ENCODE measurements around the gene FGD4. TPM values are rescaled to one million over a fixed set of nuclear protein-coding genes. Genes with fewer than 3 reads are reported as not detected.

Gene FGD4
- under 1 TPM; 0.17 to 0.22 TPM for total RNA-seq

GRCh38 chr12:32399370-32400113 lies at the start of gene FGD4:
Gene FGD4, plus strand, starts transcription at chr12:32399558.
- H3K27me3 Mint-ChIP-seq: peaks cover 52% of the 10 kb centered on the region
- peaks cover 12% of the 10 kb centered on the region for H3K4me1 Mint-ChIP-seq
- peak; percentile 67 for DNase-seq
- H3K4me3 Mint-ChIP-seq: peak within 1 kb of the TSS; percentile 85
- H3K27ac Mint-ChIP-seq: no peak within 1 kb of the TSS
- no peaks in the 10 kb centered on the region for H3K9me3 Mint-ChIP-seq
- CTCF ChIA-PET: interaction anchor here (0.7 to 1.1 kb wide), 2 partner anchors 9 to 356 kb away, joined by 3 read pairs; partner anchors contain the start of gene YARS2
- POLR2A ChIA-PET: interaction anchor here (0.7 kb wide), 2 partner anchors 40 to 55 kb away, joined by 3 read pairs; no protein-coding TSS in a partner anchor
- no peaks in the 10 kb centered on the region for H3K36me3 Mint-ChIP-seq (ENCODE audit: low read depth)

GRCh38 chr12:32353540-32353939 lies 45.8 kb upstream of the FGD4 start:
- Mint-ChIP-seq H3K9me3 (no peaks in the 10 kb centered on the region), H3K36me3 (ENCODE audit: low read depth) (no peaks in the 10 kb centered on the region), H3K27me3 (no peaks in the 10 kb centered on the region), H3K4me3 (no peak overlapping the region), H3K4me1 (no peaks in the 10 kb centered on the region), H3K27ac (no peak overlapping the region)
- ChIA-PET CTCF (no interaction called here), POLR2A (no interaction called here)
- no peak for DNase-seq

DNA sequence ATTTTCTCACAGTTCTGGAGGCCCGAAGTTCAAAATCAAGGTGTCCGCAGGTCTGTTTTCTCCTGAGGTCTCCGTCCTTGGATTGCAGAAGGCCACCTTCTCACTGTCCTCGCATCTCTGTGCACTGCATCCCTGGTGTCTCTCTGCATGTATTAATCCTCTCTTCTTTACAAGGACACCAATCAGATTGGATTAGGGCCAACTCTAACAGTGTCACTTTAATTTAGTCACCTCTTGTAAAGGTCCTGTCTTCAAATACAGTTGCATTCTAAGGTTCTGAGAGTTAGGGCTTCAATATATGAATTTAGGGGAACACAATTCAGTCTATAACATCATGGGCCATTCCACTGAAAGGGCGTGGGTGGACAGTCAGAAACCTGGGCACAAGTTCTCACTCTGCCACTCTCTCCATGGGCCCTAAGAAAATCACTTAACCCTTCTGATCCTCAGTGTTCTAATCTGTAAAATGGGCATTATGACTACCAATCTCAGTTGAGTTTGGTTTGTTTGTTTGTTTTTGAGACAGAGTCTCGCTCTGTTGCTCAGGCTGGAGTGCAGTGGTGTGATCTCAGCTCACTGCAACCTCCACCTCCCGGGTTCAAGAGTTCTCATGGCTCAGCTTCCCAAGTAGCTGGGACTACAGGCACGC lies 41.6 kb upstream of the FGD4 start:
- H3K4me1 Mint-ChIP-seq: no peaks in the 10 kb centered on the region
- no peaks in the 10 kb centered on the region for H3K9me3 Mint-ChIP-seq
- CTCF ChIA-PET: interaction anchor here (0.7 kb wide), 1 partner anchor 16 kb away, joined by 3 read pairs; no protein-coding TSS in a partner anchor
- no peak overlapping the region for H3K27ac Mint-ChIP-seq
- DNase-seq: no peak
- H3K36me3 Mint-ChIP-seq (ENCODE audit: low read depth): no peaks in the 10 kb centered on the region
- POLR2A ChIA-PET: no interaction called here
- no peaks in the 10 kb centered on the region for H3K27me3 Mint-ChIP-seq
- H3K4me3 Mint-ChIP-seq: no peak overlapping the region

DNA sequence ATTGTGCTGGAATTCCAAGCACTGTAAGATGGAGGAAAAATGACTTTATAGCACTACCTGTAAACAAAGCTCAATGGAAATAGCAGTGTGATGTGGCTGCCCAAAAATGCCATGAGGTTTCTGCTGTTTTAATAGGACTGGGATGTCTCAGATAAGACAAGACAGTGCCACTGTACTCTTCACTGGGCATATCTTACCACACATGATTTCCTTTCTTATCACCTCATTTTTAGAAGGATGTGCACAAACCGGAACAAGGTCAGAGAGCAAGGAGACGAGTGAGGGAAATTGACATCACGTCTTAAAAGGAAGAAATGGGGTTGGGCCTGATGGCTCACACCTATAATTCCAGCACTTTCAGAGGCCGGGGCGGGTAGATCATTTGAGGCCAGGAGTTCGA lies 38.4 kb upstream of the FGD4 start:
- Mint-ChIP-seq H3K9me3 (no peaks in the 10 kb centered on the region), H3K27me3 (no peaks in the 10 kb centered on the region), H3K36me3 (ENCODE audit: low read depth) (no peaks in the 10 kb centered on the region), H3K4me1 (no peaks in the 10 kb centered on the region), H3K4me3 (no peak overlapping the region), H3K27ac (no peak overlapping the region)
- CTCF ChIA-PET: no interaction called here
- POLR2A ChIA-PET: no interaction called here
- no peak for DNase-seq

GRCh38 chr12:32362892-32363291 lies 36.5 kb upstream of the FGD4 start:
- DNase-seq: no peak
- H3K27ac Mint-ChIP-seq: no peak overlapping the region
- H3K9me3 Mint-ChIP-seq: no peaks in the 10 kb centered on the region
- POLR2A ChIA-PET: no interaction called here
- H3K36me3 Mint-ChIP-seq (ENCODE audit: low read depth): no peaks in the 10 kb centered on the region
- H3K4me1 Mint-ChIP-seq: no peaks in the 10 kb centered on the region
- CTCF ChIA-PET: no interaction called here
- no peaks in the 10 kb centered on the region for H3K27me3 Mint-ChIP-seq
- H3K4me3 Mint-ChIP-seq: no peak overlapping the region

DNA sequence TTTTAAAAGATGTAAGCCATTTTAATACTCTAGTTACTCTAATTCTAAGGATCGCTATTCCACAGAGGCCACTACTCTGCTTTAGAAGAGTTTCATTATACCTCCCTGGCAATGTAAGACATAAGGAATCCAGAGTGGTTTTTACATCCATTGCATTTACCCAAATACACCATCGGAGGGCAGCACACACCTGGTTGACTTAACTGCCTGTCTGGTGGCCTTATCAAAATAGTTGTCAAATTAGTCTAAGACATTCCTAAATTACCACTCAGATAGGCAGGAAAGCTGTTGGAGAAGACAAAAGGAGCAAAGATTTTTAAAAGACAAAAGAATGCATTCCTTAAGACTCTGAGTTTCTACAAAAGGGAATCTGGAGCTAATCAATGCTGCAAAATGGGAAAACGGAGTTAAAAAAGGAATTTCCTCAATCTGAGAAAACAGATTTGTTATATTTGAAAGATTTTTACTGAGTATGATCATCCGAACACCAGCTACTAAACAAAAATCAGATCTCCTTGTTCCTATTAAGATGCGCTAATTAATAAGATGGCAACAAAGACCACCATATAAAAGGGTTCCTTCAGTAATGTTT lies 33.8 kb upstream of the FGD4 start:
- Mint-ChIP-seq H3K9me3 (no peaks in the 10 kb centered on the region), H3K4me1 (no peaks in the 10 kb centered on the region), H3K27me3 (no peaks in the 10 kb centered on the region), H3K4me3 (no peak overlapping the region), H3K27ac (no peak overlapping the region), H3K36me3 (ENCODE audit: low read depth) (no peaks in the 10 kb centered on the region)
- POLR2A ChIA-PET: no interaction called here
- CTCF ChIA-PET: interaction anchor here (0.6 kb wide), 1 partner anchor 31 kb away, joined by 3 read pairs; no protein-coding TSS in a partner anchor
- DNase-seq: peak; percentile 62

DNA sequence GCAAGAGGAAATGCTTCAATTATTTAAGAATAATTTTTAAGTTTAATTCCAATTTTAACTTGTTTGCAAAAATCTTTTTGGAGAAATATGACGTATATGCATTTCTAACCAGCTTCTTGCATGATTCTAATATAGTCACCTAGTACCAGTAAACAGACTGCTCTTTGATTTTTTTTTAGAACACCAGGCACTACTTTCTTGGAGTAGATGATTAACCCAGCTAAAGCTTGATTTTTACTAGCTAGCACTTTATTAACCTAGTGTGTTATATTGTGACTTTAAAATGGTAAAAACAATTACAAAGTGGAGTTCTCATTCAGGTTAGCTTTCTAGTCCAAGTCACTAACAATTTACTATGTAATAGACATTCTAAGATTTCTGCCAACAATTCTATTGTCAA lies 32.6 kb upstream of the FGD4 start:
- Mint-ChIP-seq H3K4me3 (no peak overlapping the region), H3K9me3 (no peaks in the 10 kb centered on the region), H3K36me3 (ENCODE audit: low read depth) (no peaks in the 10 kb centered on the region), H3K27me3 (no peaks in the 10 kb centered on the region), H3K27ac (no peak overlapping the region), H3K4me1 (no peaks in the 10 kb centered on the region)
- ChIA-PET POLR2A (no interaction called here), CTCF (no interaction called here)
- no peak for DNase-seq

- DNase-seq: no peak
- CTCF ChIA-PET: interaction anchor here (0.9 kb wide), 1 partner anchor 39 kb away, joined by 3 read pairs; no protein-coding TSS in a partner anchor
- no peaks in the 10 kb centered on the region for H3K9me3 Mint-ChIP-seq
- no peak overlapping the region for H3K4me3 Mint-ChIP-seq
- H3K27ac Mint-ChIP-seq: no peak overlapping the region
- no peaks in the 10 kb centered on the region for H3K27me3 Mint-ChIP-seq
- no peaks in the 10 kb centered on the region for H3K4me1 Mint-ChIP-seq
- POLR2A ChIA-PET: no interaction called here
- no peaks in the 10 kb centered on the region for H3K36me3 Mint-ChIP-seq (ENCODE audit: low read depth)
Observed at GRCh38 chr12:32367381-32367780, 32.0 kb upstream of the FGD4 start.

DNA sequence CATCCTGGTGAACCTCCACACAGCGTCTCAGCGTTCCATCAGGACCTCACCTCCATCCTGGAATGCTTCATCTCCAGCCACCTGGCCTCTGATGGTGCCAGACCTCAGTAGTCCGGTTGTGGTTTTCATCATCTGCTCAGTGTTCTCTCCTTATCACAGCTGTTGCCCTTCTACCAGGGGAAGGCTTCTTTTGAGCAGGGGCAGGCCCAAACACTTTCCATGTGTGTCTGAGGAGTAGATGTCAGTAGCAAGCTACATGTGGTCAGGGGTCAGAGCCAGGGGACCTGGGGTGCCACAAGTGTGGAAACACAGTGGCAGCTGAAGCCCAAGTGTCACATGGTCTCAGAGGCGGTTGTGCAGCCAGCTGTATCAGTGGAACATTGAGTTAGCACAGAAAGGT lies 30.2 kb upstream of the FGD4 start:
- CTCF ChIA-PET: interaction anchor here (0.7 kb wide), 1 partner anchor 13 kb away, joined by 3 read pairs; no protein-coding TSS in a partner anchor
- Mint-ChIP-seq H3K27ac (no peak overlapping the region), H3K27me3 (no peaks in the 10 kb centered on the region), H3K9me3 (no peaks in the 10 kb centered on the region), H3K4me3 (no peak overlapping the region), H3K36me3 (ENCODE audit: low read depth) (no peaks in the 10 kb centered on the region), H3K4me1 (no peaks in the 10 kb centered on the region)
- no peak for DNase-seq
- POLR2A ChIA-PET: no interaction called here

GRCh38 chr12:32377344-32378055 lies 21.9 kb upstream of the FGD4 start:
- ChIA-PET CTCF (no interaction called here), POLR2A (no interaction called here)
- no peaks in the 10 kb centered on the region for H3K9me3 Mint-ChIP-seq
- H3K27ac Mint-ChIP-seq: no peak overlapping the region
- no peaks in the 10 kb centered on the region for H3K4me1 Mint-ChIP-seq
- no peak overlapping the region for H3K4me3 Mint-ChIP-seq
- H3K27me3 Mint-ChIP-seq: peaks cover 7% of the 10 kb centered on the region
- no peak for DNase-seq
- H3K36me3 Mint-ChIP-seq (ENCODE audit: low read depth): no peaks in the 10 kb centered on the region

DNA sequence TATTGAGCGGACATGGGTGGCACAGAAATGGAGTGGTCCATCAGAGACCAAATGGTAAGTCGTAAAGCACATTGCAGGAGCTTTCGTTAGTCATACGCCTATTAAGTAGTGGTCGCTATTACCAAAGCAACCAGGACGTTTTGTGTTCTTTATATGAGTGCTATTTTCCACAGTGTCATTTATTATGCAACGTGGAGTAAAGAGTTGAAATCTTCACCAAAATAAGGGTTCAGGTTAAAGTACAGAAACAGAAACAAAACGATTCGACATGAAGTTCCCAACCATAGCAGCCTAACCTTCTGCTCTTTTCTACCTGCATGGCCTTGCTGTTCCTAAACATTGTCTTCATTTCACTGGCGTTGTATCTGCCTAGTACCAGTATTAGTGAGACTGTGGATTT lies 20.1 kb upstream of the FGD4 start:
- no peaks in the 10 kb centered on the region for H3K4me1 Mint-ChIP-seq
- ChIA-PET POLR2A (no interaction called here), CTCF (interaction anchor here (0.6 kb wide), 1 partner anchor 13 kb away, joined by 3 read pairs; no protein-coding TSS in a partner anchor)
- no peak for DNase-seq
- H3K36me3 Mint-ChIP-seq (ENCODE audit: low read depth): no peaks in the 10 kb centered on the region
- peaks cover 15% of the 10 kb centered on the region for H3K27me3 Mint-ChIP-seq
- H3K9me3 Mint-ChIP-seq: no peaks in the 10 kb centered on the region
- no peak overlapping the region for H3K27ac Mint-ChIP-seq
- H3K4me3 Mint-ChIP-seq: no peak overlapping the region

- no peaks in the 10 kb centered on the region for H3K4me1 Mint-ChIP-seq
- ChIA-PET CTCF (no interaction called here), POLR2A (no interaction called here)
- no peaks in the 10 kb centered on the region for H3K9me3 Mint-ChIP-seq
- H3K36me3 Mint-ChIP-seq (ENCODE audit: low read depth): no peaks in the 10 kb centered on the region
- H3K4me3 Mint-ChIP-seq: no peak overlapping the region
- H3K27me3 Mint-ChIP-seq: peaks cover 15% of the 10 kb centered on the region
- H3K27ac Mint-ChIP-seq: no peak overlapping the region
- no peak for DNase-seq
Observed at GRCh38 chr12:32379667-32380066, 19.7 kb upstream of the FGD4 start.

GRCh38 chr12:32382226-32382625 lies 17.1 kb upstream of the FGD4 start:
- Mint-ChIP-seq H3K27me3 (peaks cover 15% of the 10 kb centered on the region), H3K36me3 (ENCODE audit: low read depth) (no peaks in the 10 kb centered on the region), H3K4me3 (no peak overlapping the region), H3K9me3 (no peaks in the 10 kb centered on the region), H3K27ac (no peak overlapping the region), H3K4me1 (no peaks in the 10 kb centered on the region)
- ChIA-PET POLR2A (no interaction called here), CTCF (no interaction called here)
- no peak for DNase-seq
